Spleen (tissue), 11 donors: ENCODE results near the gene MTFR1L. TPM values are rescaled to one million over a fixed set of nuclear protein-coding genes. Genes with fewer than 3 reads are reported as not detected.

Experiments used
- DNase-seq: peaks from one replicate; pipeline ENCODE4 v3.0.0-alpha.2; 2020
- H3K27ac ChIP-seq, 8 donors: fragments of 200-600 bp; sonication (generic) in 7 of 8; 1 replicate in 4 of 8; 2 replicates in 4 of 8; pipeline versions ENCODE4 v1.5.0 to v1.8.0; 2016 to 2021; ENCODE audit warnings: inconsistent platforms in 4 of 8, mild to moderate bottlenecking in 4 of 8, moderate library complexity in 1 of 8
- H3K27me3 ChIP-seq, 7 donors: fragments of 200-600 bp; sonication (generic) in 6 of 7; replicated peaks in 1 of 7; 1 replicate in 4 of 7; 2 replicates in 3 of 7; pipeline versions ENCODE4 v1.5.0 to v1.8.0; 2016 to 2021; ENCODE audit warnings: inconsistent platforms in 3 of 7, mild to moderate bottlenecking in 1 of 7
- H3K36me3 ChIP-seq, 6 donors: fragments of 200-600 bp; sonication (generic) in 5 of 6; 1 replicate in 4 of 6; 2 replicates in 2 of 6; pipeline versions ENCODE4 v1.5.0 to v1.8.0; 2016 to 2021; ENCODE audit warnings: inconsistent platforms in 2 of 6
- H3K4me1 ChIP-seq, 6 donors: fragments of 200-600 bp; sonication (generic) in 5 of 6; 1 replicate in 3 of 6; 2 replicates in 3 of 6; pipeline versions ENCODE4 v1.5.0 to v1.8.0; 2016 to 2021; ENCODE audit warnings: inconsistent platforms in 3 of 6
- H3K4me3 ChIP-seq, 8 donors: fragments of 200-600 bp; sonication (generic) in 7 of 8; 1 replicate in 4 of 8; 2 replicates in 4 of 8; pipeline versions ENCODE4 v1.5.0 to v1.8.0; 2016 to 2021; ENCODE audit warnings: inconsistent platforms in 4 of 8, mild to moderate bottlenecking in 4 of 8, moderate library complexity in 2 of 8
- H3K9me3 ChIP-seq, 8 donors: fragments of 200-600 bp; sonication (generic) in 7 of 8; 1 replicate in 4 of 8; 2 replicates in 4 of 8; pipeline versions ENCODE4 v1.5.0 to v1.8.0; 2016 to 2021; ENCODE audit warnings: inconsistent platforms in 4 of 8
- POLR2A ChIP-seq, 3 donors: fragments of 450-650 bp; IDR thresholded peaks; one replicate each; pipeline ENCODE4 v1.5.1; 2017; ENCODE audit warnings: antibody characterized with exemption in 3 of 3, mild to moderate bottlenecking in 1 of 3
- POLR2AphosphoS5 ChIP-seq, 3 donors: sonication (generic); formaldehyde crosslinking; IDR thresholded peaks; one replicate each; pipeline ENCODE4 v1.5.1; 2017; ENCODE audit warnings: antibody characterized with exemption in 3 of 3
- WGBS, 5 donors: extraction: QIAGEN DNeasy Blood & Tissue Kit in 3 of 5; methylation state at CpG; one replicate each; pipeline versions ENCODE4 v1.1.5 to v1.1.7; 2013 to 2018; 5-methylcytosine and 5-hydroxymethylcytosine counted together
- intact Hi-C: fragments of 100-400 bp; cut with DNase I; formaldehyde crosslinking; loops from one replicate; pipeline ENCODE4 v1.15.0; 2023; ENCODE audit warnings: low total_unique reads
- polyA plus RNA-seq, 3 donors: library from polyadenylated mRNA; stranded (reverse); fragments of 200-250 nt; gene quantifications; one replicate each; pipeline ENCODE4 v1.2.1, GENCODE V29; 2013
- total RNA-seq, 7 donors: library from RNA; depleted of rRNA in 3 of 7; stranded (reverse); fragments of >200 nt in 3 of 7; fragmentation: NEBNext Ultra II Directional in 4 of 7; extraction: Animal tissue kit (Norgen Biotek cat#: 25700) in 4 of 7; gene quantifications; one replicate each; pipeline versions ENCODE4 v1.1.0 to v1.2.1, GENCODE V29; 2016 to 2021
- TF ChIP-seq, protein P1 (sequence below), 11 experiments: fragments of 200-600 bp in 7 of 11; fragments of 450-650 bp in 4 of 11; sonication (generic) in 4 of 11; IDR thresholded peaks in 8 of 11; conservative IDR thresholded peaks in 3 of 11; 1 replicate in 7 of 11; 2 replicates in 4 of 11; pipeline versions ENCODE4 v1.4.0 to v1.8.0; 2016 to 2021; ENCODE audit warnings: antibody characterized with exemption in 11 of 11, inconsistent platforms in 4 of 11, mild to moderate bottlenecking in 1 of 11
- donor health status: healthy with polysubstance abuse.
- donor health status: DM: no; HTN: no; CAD: no; lungs with moderate emphysema.
- donor health status: DM: no; HTN: no; CAD: no.
- donor health status: Bipolar disorder and iron deficiency.
- donor health status: healthy.
- donor health status: DM: no; HTN: no; CAD: no.
- donor health status: DM: yes; HTN: yes; CAD: no.

Gene MTFR1L
- total and polyA plus RNA-seq, 10 donors, result 32.1 to 74.7 (median 50.3) TPM

DNA sequence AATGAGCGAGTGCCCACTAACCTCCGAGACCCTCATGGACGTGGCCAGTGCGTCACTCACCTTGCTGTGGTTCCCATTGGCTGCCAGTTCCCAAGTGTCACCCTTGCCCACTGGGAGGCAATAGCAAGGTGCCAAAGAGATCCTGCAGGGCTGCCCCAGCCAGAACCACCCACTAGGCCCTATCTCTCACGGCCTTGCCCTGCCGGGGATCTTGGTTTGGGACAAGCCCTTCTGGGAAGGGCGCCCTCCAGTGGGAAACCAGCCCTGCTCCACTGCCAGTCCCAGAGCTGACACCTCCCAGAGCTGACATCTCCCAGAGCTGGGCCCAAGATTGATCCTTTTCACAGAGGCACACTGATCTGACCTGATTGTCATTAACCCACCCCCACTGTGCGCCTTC, 21.8 kb upstream of the MTFR1L start:
- peaks cover 19 to 71% (median 49%) of the 10 kb centered on the region in 6 donors for H3K4me1 ChIP-seq
- H3K36me3 ChIP-seq, result no peaks in the 10 kb centered on the region
- no peak for DNase-seq
- H3K27me3 ChIP-seq, result no peaks in the 10 kb centered on the region
- intact Hi-C loops, result loop anchor here (5.0 kb wide), 1 partner anchor 296 kb away; no protein-coding TSS in a partner anchor
- 78 to 97% (median 93%) methylated on average over 5 to 8 of the region's 8 CpGs for WGBS, 5 donors
- H3K9me3 ChIP-seq, result no peaks in the 10 kb centered on the region
- peak overlapping the region in 1 of 8 donors; percentile 4 for H3K27ac ChIP-seq
- no peak for TF ChIP-seq POLR2A (IDR thresholded peaks at IDR 0.05)
- TF ChIP-seq, protein P1, sequence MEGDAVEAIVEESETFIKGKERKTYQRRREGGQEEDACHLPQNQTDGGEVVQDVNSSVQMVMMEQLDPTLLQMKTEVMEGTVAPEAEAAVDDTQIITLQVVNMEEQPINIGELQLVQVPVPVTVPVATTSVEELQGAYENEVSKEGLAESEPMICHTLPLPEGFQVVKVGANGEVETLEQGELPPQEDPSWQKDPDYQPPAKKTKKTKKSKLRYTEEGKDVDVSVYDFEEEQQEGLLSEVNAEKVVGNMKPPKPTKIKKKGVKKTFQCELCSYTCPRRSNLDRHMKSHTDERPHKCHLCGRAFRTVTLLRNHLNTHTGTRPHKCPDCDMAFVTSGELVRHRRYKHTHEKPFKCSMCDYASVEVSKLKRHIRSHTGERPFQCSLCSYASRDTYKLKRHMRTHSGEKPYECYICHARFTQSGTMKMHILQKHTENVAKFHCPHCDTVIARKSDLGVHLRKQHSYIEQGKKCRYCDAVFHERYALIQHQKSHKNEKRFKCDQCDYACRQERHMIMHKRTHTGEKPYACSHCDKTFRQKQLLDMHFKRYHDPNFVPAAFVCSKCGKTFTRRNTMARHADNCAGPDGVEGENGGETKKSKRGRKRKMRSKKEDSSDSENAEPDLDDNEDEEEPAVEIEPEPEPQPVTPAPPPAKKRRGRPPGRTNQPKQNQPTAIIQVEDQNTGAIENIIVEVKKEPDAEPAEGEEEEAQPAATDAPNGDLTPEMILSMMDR (IDR thresholded peaks at IDR 0.05 in 8 of 11, conservative IDR thresholded peaks at IDR 0.05 in 3 of 11), result peak in 5 of 11 experiments; percentile 16 to 46 (median 33)
- TF ChIP-seq POLR2AphosphoS5 (IDR thresholded peaks at IDR 0.05), result peak in 1 of 3 donors; percentile 14
- no peak overlapping the region for H3K4me3 ChIP-seq

DNA sequence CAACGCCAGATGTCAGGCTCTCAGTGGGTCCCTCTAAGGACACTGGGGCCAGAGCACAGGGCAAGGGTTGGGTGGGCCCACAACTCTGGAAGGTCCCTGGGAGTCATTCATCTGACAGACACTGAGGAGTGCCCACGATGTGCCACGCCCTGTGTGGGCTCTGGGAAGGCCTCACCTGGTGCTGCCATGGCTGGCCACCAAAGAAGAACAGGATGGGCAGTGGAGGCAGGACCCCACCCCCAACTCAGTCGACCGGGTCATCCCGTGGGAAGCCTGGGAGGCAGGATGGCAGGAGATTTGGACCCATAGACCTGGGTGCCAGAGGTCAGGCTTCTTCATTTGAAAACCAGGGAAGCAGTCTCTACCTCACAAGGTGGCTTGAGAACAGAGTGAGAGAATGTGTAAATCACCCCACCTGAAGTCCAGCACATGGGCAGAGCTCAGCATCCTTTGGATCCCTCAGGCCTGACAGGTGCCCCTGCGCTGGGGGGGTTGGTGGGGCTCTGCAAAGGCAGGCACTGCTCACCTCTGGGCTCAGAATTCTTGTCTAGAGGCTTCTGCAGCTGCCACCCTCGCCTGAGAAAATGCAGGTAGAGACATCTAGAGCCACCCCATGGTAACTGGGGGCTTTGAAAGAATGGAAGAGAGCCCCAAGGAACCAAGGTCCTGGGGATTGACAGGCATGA, 20.9 kb upstream of the MTFR1L start:
- Histone ChIP-seq H3K4me3 (no peak overlapping the region), H3K27ac (peak overlapping the region in 5 of 8 donors; percentile 76 to 86 (median 80)), H3K27me3 (no peaks in the 10 kb centered on the region), H3K36me3 (no peaks in the 10 kb centered on the region), H3K4me1 (peaks cover 21 to 79% (median 56%) of the 10 kb centered on the region in 6 donors), H3K9me3 (no peaks in the 10 kb centered on the region)
- WGBS, 5 donors, result 76 to 88% (median 87%) methylated on average over 7 to 8 of the region's 8 CpGs
- no peak for DNase-seq
- no peak for TF ChIP-seq POLR2A (IDR thresholded peaks at IDR 0.05)
- TF ChIP-seq POLR2AphosphoS5 (IDR thresholded peaks at IDR 0.05), result no peak
- TF ChIP-seq, protein P1 (IDR thresholded peaks at IDR 0.05 in 8 of 11, conservative IDR thresholded peaks at IDR 0.05 in 3 of 11), result no peak
- intact Hi-C loops, result loop anchor here (5.0 kb wide), 1 partner anchor 297 kb away; no protein-coding TSS in a partner anchor

DNA sequence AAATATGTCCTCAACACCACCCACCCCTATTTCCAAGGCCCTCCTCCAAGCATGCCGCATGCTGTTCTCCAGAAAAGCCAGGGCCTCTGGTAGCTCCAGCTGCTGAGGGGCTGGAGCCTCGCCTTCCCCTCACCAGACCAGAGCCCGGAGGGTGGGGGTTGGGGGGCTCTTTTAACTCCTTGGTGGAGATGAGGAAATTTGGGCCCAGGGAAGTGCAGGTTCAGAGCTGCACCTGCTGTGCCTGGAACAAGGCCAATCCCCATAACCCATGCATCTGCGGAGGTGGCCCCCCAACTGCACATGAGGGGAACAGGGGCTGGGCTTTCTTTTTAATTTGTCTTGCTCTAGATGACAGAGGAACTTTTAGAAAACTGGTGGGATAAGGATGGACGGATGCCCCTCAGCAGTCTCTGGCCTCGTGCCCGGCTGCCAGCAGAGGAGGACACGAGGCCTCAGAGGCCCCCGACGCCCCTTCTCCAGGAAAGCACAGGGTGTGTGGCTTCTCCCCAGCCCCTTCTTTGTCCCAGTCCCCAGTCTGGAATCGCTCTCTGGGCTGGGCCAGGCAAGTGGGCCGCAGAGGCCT, 20.3 kb upstream of the MTFR1L start:
- peak overlapping the region; percentile 37 to 86 (median 77) for H3K27ac ChIP-seq
- peak overlapping the region; percentile 8 to 76 (median 44) for H3K4me3 ChIP-seq
- H3K27me3 ChIP-seq, result no peaks in the 10 kb centered on the region
- H3K9me3 ChIP-seq, result no peaks in the 10 kb centered on the region
- no peaks in the 10 kb centered on the region for H3K36me3 ChIP-seq
- intact Hi-C loops, result loop anchor here (5.0 kb wide), 1 partner anchor 297 kb away; no protein-coding TSS in a partner anchor
- peaks cover 21 to 86% (median 62%) of the 10 kb centered on the region in 6 donors for H3K4me1 ChIP-seq
- TF ChIP-seq, protein P1 (IDR thresholded peaks at IDR 0.05 in 8 of 11, conservative IDR thresholded peaks at IDR 0.05 in 3 of 11), result no peak
- TF ChIP-seq POLR2AphosphoS5 (IDR thresholded peaks at IDR 0.05) (no peak), POLR2A (IDR thresholded peaks at IDR 0.05) (no peak)
- no peak for DNase-seq
- WGBS, 5 donors, result 30 to 38% (median 34%) methylated on average over 10 to 12 of the region's 12 CpGs
